ENCODE measurements around the gene SPSB4. TPM values are rescaled to one million over a fixed set of nuclear protein-coding genes. Genes with fewer than 3 reads are reported as not detected.

SPSB4 gene
- total and polyA plus RNA-seq, 2 donors (not counting 3 experiments of a cell fraction or from before 2014, with no cell fraction given): 0.06 to 0.22 TPM

GRCh38 chr3:141065258-141065657 lies 14.1 kb downstream of the SPSB4 start:
- H3K9me3 ChIP-seq (replicated peaks; ENCODE audit: control insufficient read depth, insufficient read depth, low read length): no peaks in the 10 kb centered on the region
- no peaks in the 10 kb centered on the region for H4K20me1 ChIP-seq (replicated peaks; ENCODE audit: control insufficient read depth, extremely low read depth, insufficient read depth, low read length)
- no TSS peak for BruUV-seq (replicated peaks)
- H3K27ac ChIP-seq (ENCODE audit: insufficient read depth, low read depth, low read length): no peak overlapping the region
- no peak overlapping the region for H3K4me3 ChIP-seq (replicated peaks in 1 of 3; ENCODE audit: insufficient read depth in 1 of 3, low read depth in 1 of 3, low read length in 3 of 3)
- FAIRE-seq (no peak), DNase-seq (ENCODE audit: low read depth, low spot score) (no peak)
- H3K36me3 ChIP-seq (ENCODE audit: control insufficient read depth in 2 of 2, extremely low read depth in 1 of 2, insufficient read depth in 2 of 2, low read length in 2 of 2): no peaks in the 10 kb centered on the region
- no peak overlapping the region for H3K4me2 ChIP-seq (ENCODE audit: insufficient read depth, low read length)
- no peak for TF ChIP-seq JUN (IDR thresholded peaks at IDR 0.05; ENCODE audit: borderline replicate concordance, insufficient read depth, insufficient read length, low read depth)
- TF ChIP-seq, protein P1, sequence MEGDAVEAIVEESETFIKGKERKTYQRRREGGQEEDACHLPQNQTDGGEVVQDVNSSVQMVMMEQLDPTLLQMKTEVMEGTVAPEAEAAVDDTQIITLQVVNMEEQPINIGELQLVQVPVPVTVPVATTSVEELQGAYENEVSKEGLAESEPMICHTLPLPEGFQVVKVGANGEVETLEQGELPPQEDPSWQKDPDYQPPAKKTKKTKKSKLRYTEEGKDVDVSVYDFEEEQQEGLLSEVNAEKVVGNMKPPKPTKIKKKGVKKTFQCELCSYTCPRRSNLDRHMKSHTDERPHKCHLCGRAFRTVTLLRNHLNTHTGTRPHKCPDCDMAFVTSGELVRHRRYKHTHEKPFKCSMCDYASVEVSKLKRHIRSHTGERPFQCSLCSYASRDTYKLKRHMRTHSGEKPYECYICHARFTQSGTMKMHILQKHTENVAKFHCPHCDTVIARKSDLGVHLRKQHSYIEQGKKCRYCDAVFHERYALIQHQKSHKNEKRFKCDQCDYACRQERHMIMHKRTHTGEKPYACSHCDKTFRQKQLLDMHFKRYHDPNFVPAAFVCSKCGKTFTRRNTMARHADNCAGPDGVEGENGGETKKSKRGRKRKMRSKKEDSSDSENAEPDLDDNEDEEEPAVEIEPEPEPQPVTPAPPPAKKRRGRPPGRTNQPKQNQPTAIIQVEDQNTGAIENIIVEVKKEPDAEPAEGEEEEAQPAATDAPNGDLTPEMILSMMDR (IDR thresholded peaks at IDR 0.05; ENCODE audit: extremely low read depth in 1 of 2, insufficient read depth in 1 of 2, low read depth in 1 of 2, low read length in 2 of 2): no peak
- no peak for TF ChIP-seq MAX (IDR thresholded peaks at IDR 0.05; ENCODE audit: insufficient read depth, insufficient read length)
- TF ChIP-seq GATA2 (IDR thresholded peaks at IDR 0.05; ENCODE audit: insufficient read depth, insufficient read length, low read depth, low read length): no peak
- TF ChIP-seq MYC (IDR thresholded peaks at IDR 0.05; ENCODE audit: low read depth, low read length): no peak
- no peak for TF ChIP-seq POLR2AphosphoS5 (IDR thresholded peaks at IDR 0.05; ENCODE audit: insufficient read depth, low read depth, low read length)
- no peak for TF ChIP-seq EZH2 (IDR thresholded peaks at IDR 0.05; ENCODE audit: borderline replicate concordance, low read depth, low read length, severe bottlenecking)
- TF ChIP-seq FOS (IDR thresholded peaks at IDR 0.05; ENCODE audit: borderline replicate concordance, insufficient read depth, low read length): no peak
- TF ChIP-seq POLR2A (IDR thresholded peaks at IDR 0.05; ENCODE audit: low read depth, low read length): no peak
- peaks cover 0 to 3% of the 10 kb centered on the region in 2 experiments for H3K27me3 ChIP-seq (ENCODE audit: control insufficient read depth in 2 of 2, insufficient read depth in 2 of 2, low read length in 2 of 2)
- no peaks in the 10 kb centered on the region for H3K4me1 ChIP-seq (ENCODE audit: control insufficient read depth, extremely low read depth, insufficient read depth, low read length)
- H3K9ac ChIP-seq (replicated peaks; ENCODE audit: extremely low read depth, insufficient read depth, low read length): no peak overlapping the region
- H3K9me1 ChIP-seq (replicated peaks; ENCODE audit: control insufficient read depth, extremely low read depth, insufficient read depth, low read length): no peaks in the 10 kb centered on the region
- dilution Hi-C loops (cut with MboI; ENCODE audit: extremely low pct_ligation_motif_present, low sequenced_read_pairs) (no loop called here), intact Hi-C loops (cut with micrococcal nuclease) (no loop called here)
- no peaks in the 10 kb centered on the region for H3K79me2 ChIP-seq (ENCODE audit: control insufficient read depth, insufficient read depth, low read length)
- H2AFZ ChIP-seq (ENCODE audit: low read depth, low read length): no peak overlapping the region
- POLR2A ChIA-PET: no interaction called here
- CTCF ChIA-PET: interaction anchor here (1.3 kb wide), 1 partner anchor 50 kb away, joined by 3 read pairs; no protein-coding TSS in a partner anchor
